ENCODE data around the gene ITLN2.
"Not testable (repeated sequence)": the region's sequence is repeated elsewhere in the genome, so short reads cannot be mapped to it uniquely, and the experiment has no call there.

Gene ITLN2

DNA sequence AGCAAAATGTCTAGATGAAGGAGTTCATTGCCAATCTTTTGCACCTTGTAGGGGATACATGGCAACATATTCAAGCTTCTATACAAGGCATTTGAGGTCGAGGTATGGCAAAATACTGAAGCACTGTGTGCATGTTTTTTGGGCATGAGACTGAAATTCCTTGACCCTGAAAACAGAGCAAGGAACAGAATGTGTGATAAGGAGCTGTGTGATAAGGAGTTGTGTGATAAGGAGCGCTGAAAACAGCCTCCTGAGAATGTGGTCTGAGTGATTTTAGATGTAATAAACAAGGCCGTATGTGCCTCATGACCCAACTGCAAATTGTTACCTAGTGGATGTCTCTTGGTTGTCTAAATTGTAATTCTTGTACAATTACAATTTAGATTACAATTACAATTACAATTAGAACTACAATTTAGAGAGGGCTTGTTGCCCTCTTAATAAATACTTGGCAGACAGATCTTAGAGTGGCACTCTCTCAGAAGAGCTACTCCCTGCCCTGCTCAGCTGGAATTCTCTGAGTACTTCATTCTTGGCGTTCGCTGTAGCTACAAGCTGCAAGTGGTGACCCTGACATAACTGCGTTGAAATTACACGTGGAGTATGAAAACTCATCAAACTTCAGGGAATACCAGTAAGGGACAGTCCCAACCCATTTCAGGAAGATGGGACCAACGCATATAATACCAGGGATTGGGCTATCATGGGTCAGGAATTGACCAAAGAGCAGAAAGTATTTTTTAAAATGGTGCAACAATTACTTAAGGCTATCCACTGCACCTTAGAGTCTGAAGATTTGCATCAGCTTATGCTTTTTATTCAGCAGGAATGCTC, 49.6 kb downstream of the ITLN2 start:
- no peak for DNase-seq

GRCh38 chr1:160902251-160902650, 52.4 kb downstream of the ITLN2 start:
- not testable (repeated sequence) for DNase-seq

DNA sequence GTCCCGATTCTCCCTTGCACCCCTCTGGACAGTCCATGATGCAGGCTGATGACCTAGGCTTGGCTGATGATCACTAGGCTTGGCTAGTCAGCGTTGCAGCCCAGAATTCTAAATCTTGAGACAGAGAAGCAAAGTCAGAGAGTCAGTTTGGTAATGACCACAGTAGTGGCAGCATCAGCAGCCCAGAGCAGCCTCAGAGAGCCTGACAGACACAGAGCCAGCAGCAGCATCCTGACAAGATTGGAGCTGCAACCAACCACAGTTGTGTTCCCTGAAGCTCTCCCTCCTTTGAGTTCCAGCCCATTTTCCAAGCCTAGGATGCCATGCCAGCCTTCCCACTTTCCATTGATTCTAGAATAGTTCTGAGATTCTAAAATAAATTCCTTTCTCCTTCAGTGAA, 52.8 kb downstream of the ITLN2 start:
- no peak for DNase-seq

DNA sequence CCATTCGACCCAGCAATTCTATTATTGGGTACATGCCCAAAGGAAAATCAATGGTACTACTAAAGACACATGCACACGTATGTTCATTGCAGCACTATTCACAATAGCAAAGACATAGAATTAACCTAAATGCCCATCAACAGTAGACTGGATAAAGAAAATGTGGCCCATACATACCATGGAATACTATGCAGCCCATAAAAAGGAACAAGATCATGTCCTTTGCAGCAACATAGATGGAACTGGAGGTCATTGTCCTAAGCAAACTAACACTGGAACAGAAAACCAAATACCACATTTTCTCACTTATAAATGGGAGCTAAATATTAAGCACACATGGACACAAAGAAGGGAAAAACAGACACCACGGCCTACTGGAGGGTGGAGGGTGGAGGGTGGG, 53.9 kb downstream of the ITLN2 start:
- not testable (repeated sequence) for DNase-seq
